ENCODE results near the gene LIN28A. TPM values are rescaled to one million over a fixed set of nuclear protein-coding genes. Genes with fewer than 3 reads are reported as not detected.

LIN28A gene
- total and polyA plus RNA-seq, 4 donors: not detected

DNA sequence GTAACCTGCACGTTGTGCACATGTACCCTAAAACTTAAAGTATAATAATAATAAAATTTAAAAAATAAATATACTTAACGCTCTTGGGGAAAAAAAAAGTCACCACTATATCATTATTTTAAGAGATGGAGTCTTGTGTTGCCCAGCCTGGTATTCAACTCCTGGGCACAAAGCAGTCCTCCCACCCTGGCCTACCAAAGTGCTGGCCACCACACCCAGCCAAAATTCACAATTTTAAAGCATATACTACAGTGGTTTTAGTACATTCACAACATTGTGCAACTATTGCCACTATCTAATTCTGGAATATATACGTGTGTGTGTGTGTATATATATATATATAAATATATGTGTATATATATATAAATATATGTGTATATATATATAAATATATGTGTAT lies 67.5 kb downstream of the LIN28A start:
- Histone ChIP-seq H3K9ac (ENCODE audit: low read depth in 1 of 2, low read length in 2 of 2) (no peak overlapping the region), H3K27me3 (ENCODE audit: control insufficient read depth in 4 of 4, insufficient read depth in 4 of 4, low read length in 3 of 4) (no peaks in the 10 kb centered on the region), H3K36me3 (ENCODE audit: control insufficient read depth in 4 of 4, insufficient read depth in 3 of 4, low read depth in 1 of 4, low read length in 3 of 4) (peaks cover 0 to 35% (median 12%) of the 10 kb centered on the region in 4 donors), H3K27ac (ENCODE audit: low read depth in 1 of 2, low read length in 2 of 2) (no peak overlapping the region), H3K9me3 (ENCODE audit: control insufficient read depth in 4 of 4, low read length in 3 of 4) (no peaks in the 10 kb centered on the region), H3K4me3 (ENCODE audit: low read depth in 1 of 3, low read length in 3 of 3) (no peak overlapping the region), H3K4me1 (ENCODE audit: control insufficient read depth in 4 of 4, insufficient read depth in 4 of 4, low read length in 3 of 4) (peaks cover 1 to 18% (median 15%) of the 10 kb centered on the region in 4 donors)
- WGBS: 94% methylated on average over 3 of the region's 3 CpGs
- DNase-seq (ENCODE audit: low spot score): no peak
- no peak for TF ChIP-seq EGR1 (IDR thresholded peaks at IDR 0.05; ENCODE audit: low read depth in 2 of 2)
- no peak for TF ChIP-seq FOXA2 (IDR thresholded peaks at IDR 0.05)
- no peak for TF ChIP-seq HNF4G (IDR thresholded peaks at IDR 0.05)
- TF ChIP-seq, protein P1, sequence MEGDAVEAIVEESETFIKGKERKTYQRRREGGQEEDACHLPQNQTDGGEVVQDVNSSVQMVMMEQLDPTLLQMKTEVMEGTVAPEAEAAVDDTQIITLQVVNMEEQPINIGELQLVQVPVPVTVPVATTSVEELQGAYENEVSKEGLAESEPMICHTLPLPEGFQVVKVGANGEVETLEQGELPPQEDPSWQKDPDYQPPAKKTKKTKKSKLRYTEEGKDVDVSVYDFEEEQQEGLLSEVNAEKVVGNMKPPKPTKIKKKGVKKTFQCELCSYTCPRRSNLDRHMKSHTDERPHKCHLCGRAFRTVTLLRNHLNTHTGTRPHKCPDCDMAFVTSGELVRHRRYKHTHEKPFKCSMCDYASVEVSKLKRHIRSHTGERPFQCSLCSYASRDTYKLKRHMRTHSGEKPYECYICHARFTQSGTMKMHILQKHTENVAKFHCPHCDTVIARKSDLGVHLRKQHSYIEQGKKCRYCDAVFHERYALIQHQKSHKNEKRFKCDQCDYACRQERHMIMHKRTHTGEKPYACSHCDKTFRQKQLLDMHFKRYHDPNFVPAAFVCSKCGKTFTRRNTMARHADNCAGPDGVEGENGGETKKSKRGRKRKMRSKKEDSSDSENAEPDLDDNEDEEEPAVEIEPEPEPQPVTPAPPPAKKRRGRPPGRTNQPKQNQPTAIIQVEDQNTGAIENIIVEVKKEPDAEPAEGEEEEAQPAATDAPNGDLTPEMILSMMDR (IDR thresholded peaks at IDR 0.05; ENCODE audit: low read depth, low read length, missing input control): no peak
- TF ChIP-seq FOXA1 (IDR thresholded peaks at IDR 0.05): no peak

DNA sequence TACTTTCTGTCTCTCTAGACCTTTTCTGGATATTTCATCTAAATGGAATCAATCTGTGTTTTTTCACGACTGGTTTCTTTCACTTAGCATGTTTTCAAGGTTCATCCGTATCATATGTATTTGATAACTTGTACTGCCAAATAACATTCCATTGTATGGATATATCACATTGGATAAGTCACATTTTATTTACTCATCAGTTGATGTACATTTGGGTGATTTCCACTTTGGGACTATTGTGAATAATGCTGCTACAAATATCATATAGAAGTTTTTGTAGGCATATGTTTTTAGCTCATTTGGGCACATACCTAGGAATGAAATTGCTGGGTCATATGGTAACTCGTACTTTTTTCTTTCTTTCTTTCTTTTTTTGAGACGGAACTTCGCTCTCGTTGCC lies 68.4 kb downstream of the LIN28A start:
- Histone ChIP-seq H3K4me3 (ENCODE audit: low read depth in 1 of 3, low read length in 3 of 3) (no peak overlapping the region), H3K27ac (ENCODE audit: low read depth in 1 of 2, low read length in 2 of 2) (no peak overlapping the region), H3K9me3 (ENCODE audit: control insufficient read depth in 4 of 4, low read length in 3 of 4) (no peaks in the 10 kb centered on the region), H3K36me3 (ENCODE audit: control insufficient read depth in 4 of 4, insufficient read depth in 3 of 4, low read depth in 1 of 4, low read length in 3 of 4) (peaks cover 0 to 30% (median 9%) of the 10 kb centered on the region in 4 donors), H3K4me1 (ENCODE audit: control insufficient read depth in 4 of 4, insufficient read depth in 4 of 4, low read length in 3 of 4) (peaks cover 0 to 10% (median 7%) of the 10 kb centered on the region in 4 donors), H3K9ac (ENCODE audit: low read depth in 1 of 2, low read length in 2 of 2) (no peak overlapping the region), H3K27me3 (ENCODE audit: control insufficient read depth in 4 of 4, insufficient read depth in 4 of 4, low read length in 3 of 4) (no peaks in the 10 kb centered on the region)
- no peak for DNase-seq (ENCODE audit: low spot score)
- TF ChIP-seq RXRA (IDR thresholded peaks at IDR 0.05) (no peak), FOXA2 (IDR thresholded peaks at IDR 0.05) (no peak), JUND (IDR thresholded peaks at IDR 0.05) (no peak), HNF4A (conservative IDR thresholded peaks at IDR 0.05) (no peak), HNF4G (IDR thresholded peaks at IDR 0.05) (no peak), RAD21 (IDR thresholded peaks at IDR 0.05) (no peak), TAF1 (conservative IDR thresholded peaks at IDR 0.05) (no peak), GABPA (IDR thresholded peaks at IDR 0.05 in 1 of 2, conservative IDR thresholded peaks at IDR 0.05 in 1 of 2) (no peak), YY1 (IDR thresholded peaks at IDR 0.05) (no peak), FOXA1 (IDR thresholded peaks at IDR 0.05) (no peak)
- TF ChIP-seq, protein P2, sequence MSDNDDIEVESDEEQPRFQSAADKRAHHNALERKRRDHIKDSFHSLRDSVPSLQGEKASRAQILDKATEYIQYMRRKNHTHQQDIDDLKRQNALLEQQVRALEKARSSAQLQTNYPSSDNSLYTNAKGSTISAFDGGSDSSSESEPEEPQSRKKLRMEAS (IDR thresholded peaks at IDR 0.05): no peak
- TF ChIP-seq, protein P1 (IDR thresholded peaks at IDR 0.05; ENCODE audit: low read depth, low read length, missing input control): no peak
- TF ChIP-seq, protein P3, sequence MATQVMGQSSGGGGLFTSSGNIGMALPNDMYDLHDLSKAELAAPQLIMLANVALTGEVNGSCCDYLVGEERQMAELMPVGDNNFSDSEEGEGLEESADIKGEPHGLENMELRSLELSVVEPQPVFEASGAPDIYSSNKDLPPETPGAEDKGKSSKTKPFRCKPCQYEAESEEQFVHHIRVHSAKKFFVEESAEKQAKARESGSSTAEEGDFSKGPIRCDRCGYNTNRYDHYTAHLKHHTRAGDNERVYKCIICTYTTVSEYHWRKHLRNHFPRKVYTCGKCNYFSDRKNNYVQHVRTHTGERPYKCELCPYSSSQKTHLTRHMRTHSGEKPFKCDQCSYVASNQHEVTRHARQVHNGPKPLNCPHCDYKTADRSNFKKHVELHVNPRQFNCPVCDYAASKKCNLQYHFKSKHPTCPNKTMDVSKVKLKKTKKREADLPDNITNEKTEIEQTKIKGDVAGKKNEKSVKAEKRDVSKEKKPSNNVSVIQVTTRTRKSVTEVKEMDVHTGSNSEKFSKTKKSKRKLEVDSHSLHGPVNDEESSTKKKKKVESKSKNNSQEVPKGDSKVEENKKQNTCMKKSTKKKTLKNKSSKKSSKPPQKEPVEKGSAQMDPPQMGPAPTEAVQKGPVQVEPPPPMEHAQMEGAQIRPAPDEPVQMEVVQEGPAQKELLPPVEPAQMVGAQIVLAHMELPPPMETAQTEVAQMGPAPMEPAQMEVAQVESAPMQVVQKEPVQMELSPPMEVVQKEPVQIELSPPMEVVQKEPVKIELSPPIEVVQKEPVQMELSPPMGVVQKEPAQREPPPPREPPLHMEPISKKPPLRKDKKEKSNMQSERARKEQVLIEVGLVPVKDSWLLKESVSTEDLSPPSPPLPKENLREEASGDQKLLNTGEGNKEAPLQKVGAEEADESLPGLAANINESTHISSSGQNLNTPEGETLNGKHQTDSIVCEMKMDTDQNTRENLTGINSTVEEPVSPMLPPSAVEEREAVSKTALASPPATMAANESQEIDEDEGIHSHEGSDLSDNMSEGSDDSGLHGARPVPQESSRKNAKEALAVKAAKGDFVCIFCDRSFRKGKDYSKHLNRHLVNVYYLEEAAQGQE (IDR thresholded peaks at IDR 0.05): no peak
- whole genome bisulfite sequencing: 95% methylated on average over 6 of the region's 6 CpGs

Other genes with a start within 250 kb of the LIN28A start
- gene C1orf232, start 241.9 kb upstream of the LIN28A start, total RNA-seq: not detected
- gene C1orf232, start 241.9 kb upstream of the LIN28A start, polyA plus RNA-seq: not detected
- gene ZNF593, start 240.9 kb upstream of the LIN28A start, total RNA-seq: 10 to 100 TPM in 1 of 2 donors, 1 to 10 TPM in 1; 5.7 to 15.7 TPM
- 10 to 100 TPM; 44.8 to 81.4 TPM for gene ZNF593, start 240.9 kb upstream of the LIN28A start, polyA plus RNA-seq
- gene ZNF593OS, start 239.0 kb upstream of the LIN28A start, total RNA-seq: not detected
- under 1 TPM; 0.10 to 0.32 TPM for gene ZNF593OS, start 239.0 kb upstream of the LIN28A start, polyA plus RNA-seq
- gene CNKSR1, start 233.3 kb upstream of the LIN28A start, total RNA-seq: 1 to 10 TPM in 1 of 2 donors, under 1 TPM in 1; 0.56 to 1.2 TPM
- 1 to 10 TPM in 1 of 2 donors, under 1 TPM in 1; 0.48 to 2.2 TPM for gene CNKSR1, start 233.3 kb upstream of the LIN28A start, polyA plus RNA-seq
- not detected for gene CATSPER4, start 220.2 kb upstream of the LIN28A start, total RNA-seq
- not detected for gene CATSPER4, start 220.2 kb upstream of the LIN28A start, polyA plus RNA-seq
- gene CEP85, start 176.6 kb upstream of the LIN28A start, total RNA-seq: 10 to 100 TPM in 1 of 2 donors, 1 to 10 TPM in 1; 7.3 to 14.6 TPM
- gene CEP85, start 176.6 kb upstream of the LIN28A start, polyA plus RNA-seq: 1 to 10 TPM; 2.6 to 3.4 TPM
- gene SH3BGRL3, start 130.7 kb upstream of the LIN28A start, total RNA-seq: 10 to 100 TPM in 1 of 2 donors, 1 to 10 TPM in 1; 4.5 to 10.0 TPM
- 10 to 100 TPM; 36.0 to 93.2 TPM for gene SH3BGRL3, start 130.7 kb upstream of the LIN28A start, polyA plus RNA-seq
- gene UBXN11, start 104.2 kb upstream of the LIN28A start, total RNA-seq: 1 to 10 TPM; 3.0 to 9.5 TPM
- gene UBXN11, start 104.2 kb upstream of the LIN28A start, polyA plus RNA-seq: 1 to 10 TPM; 5.7 to 8.9 TPM
- gene CD52, start 92.9 kb upstream of the LIN28A start, total RNA-seq: 1 to 10 TPM; 1.7 to 4.0 TPM
- gene CD52, start 92.9 kb upstream of the LIN28A start, polyA plus RNA-seq: 10 to 100 TPM; 13.8 to 16.4 TPM
- under 1 TPM; under 0.01 TPM for gene CRYBG2, start 56.7 kb upstream of the LIN28A start, total RNA-seq
- under 1 TPM in 1 of 2 donors, not detected in 1; 0.12 TPM for gene CRYBG2, start 56.7 kb upstream of the LIN28A start, polyA plus RNA-seq
- under 1 TPM in 1 of 2 donors, not detected in 1; 0.17 TPM for gene ZNF683, start 38.1 kb upstream of the LIN28A start, total RNA-seq
- under 1 TPM in 1 of 2 donors, not detected in 1; 0.09 TPM for gene ZNF683, start 38.1 kb upstream of the LIN28A start, polyA plus RNA-seq
- 10 to 100 TPM; 10.6 to 19.7 TPM for gene DHDDS, start 21.5 kb downstream of the LIN28A start, total RNA-seq
- gene DHDDS, start 21.5 kb downstream of the LIN28A start, polyA plus RNA-seq: 10 to 100 TPM; 13.5 to 21.7 TPM
- gene HMGN2, start 61.6 kb downstream of the LIN28A start, total RNA-seq: 100 to 1,000 TPM in 1 of 2 donors, 10 to 100 TPM in 1; 51.8 to 218 TPM
- gene HMGN2, start 61.6 kb downstream of the LIN28A start, polyA plus RNA-seq: 100 to 1,000 TPM in 1 of 2 donors, 10 to 100 TPM in 1; 81.8 to 183 TPM
- gene RPS6KA1, start 118.9 kb downstream of the LIN28A start, total RNA-seq: 10 to 100 TPM in 1 of 2 donors, 1 to 10 TPM in 1; 9.7 to 26.8 TPM
- 1 to 10 TPM; 4.0 to 5.1 TPM for gene RPS6KA1, start 118.9 kb downstream of the LIN28A start, polyA plus RNA-seq

All from liver (tissue), 9 donors.